GM12892 (cell line): Measurements from ENCODE around the gene ZGRF1.

Experiments
- POLR2A ChIP-seq: IDR thresholded peaks from 2 replicates; pipeline ENCODE4 v1.6.1; 2011; ENCODE audit warnings: low read depth, low read length, control low read depth
- POLR2AphosphoS5 ChIP-seq: IDR thresholded peaks from 2 replicates; pipeline ENCODE4 v1.6.1; 2011; ENCODE audit warnings: low read depth, low read length, control low read depth
- TAF1 ChIP-seq: IDR thresholded peaks from 2 replicates; pipeline ENCODE4 v1.6.1; 2011; ENCODE audit warnings: low read depth, mild to moderate bottlenecking, control low read depth, low read length, borderline replicate concordance

- TF ChIP-seq POLR2A = no peak
- no peak for TF ChIP-seq POLR2AphosphoS5
- no peak for TF ChIP-seq TAF1
Measured at GRCh38 chr4:112526061-112526460, 110.6 kb downstream of the ZGRF1 start.
